Activated gamma-delta T cell treated with Interleukin-2 at 50 U/mL for 16 hours (primary cell): ENCODE data around the gene EMID1.
"Not testable (repeated sequence)": the region's sequence is repeated elsewhere in the genome, so short reads cannot be mapped to it uniquely, and the experiment has no call there.

ENCODE experiments used
- DNase-seq: peaks from one replicate; pipeline ENCODE4 v3.0.0-alpha.2; 2020

Gene EMID1

GRCh38 chr22:29231971-29232959 is 26.6 kb downstream of the EMID1 start:
- no peak for DNase-seq

- no peak for DNase-seq
Observed at GRCh38 chr22:29233277-29233877, 27.7 kb downstream of the EMID1 start.

- not testable (repeated sequence) for DNase-seq
Observed at GRCh38 chr22:29240481-29240880, 34.8 kb downstream of the EMID1 start.

- no peak for DNase-seq
Observed at GRCh38 chr22:29243874-29244446, 38.3 kb downstream of the EMID1 start.

GRCh38 chr22:29244785-29245625 is 39.3 kb downstream of the EMID1 start:
- no peak for DNase-seq

GRCh38 chr22:29245626-29246385 is 40.1 kb downstream of the EMID1 start:
- DNase-seq, result peak; percentile 57

- not testable (repeated sequence) for DNase-seq
Observed at GRCh38 chr22:29247891-29248290, 42.2 kb downstream of the EMID1 start.

- DNase-seq, result no peak
Observed at GRCh38 chr22:29251265-29251664, 45.6 kb downstream of the EMID1 start.

- no peak for DNase-seq
Observed at GRCh38 chr22:29251981-29252911, 46.5 kb downstream of the EMID1 start.

GRCh38 chr22:29253561-29254285 is 48.0 kb downstream of the EMID1 start:
- DNase-seq, result no peak

- DNase-seq, result no peak
Observed at GRCh38 chr22:29254286-29254660, 48.6 kb downstream of the EMID1 start.

GRCh38 chr22:29255064-29255621 is 49.4 kb downstream of the EMID1 start:
- DNase-seq, result no peak

GRCh38 chr22:29256606-29257325 is 51.1 kb downstream of the EMID1 start:
- DNase-seq, result no peak

GRCh38 chr22:29257751-29258181 is 52.1 kb downstream of the EMID1 start:
- no peak for DNase-seq

- DNase-seq, result no peak
Observed at GRCh38 chr22:29258407-29259252, 52.9 kb downstream of the EMID1 start.

GRCh38 chr22:29259253-29259899 is 53.7 kb downstream of the EMID1 start:
- no peak for DNase-seq

- no peak for DNase-seq
Observed at GRCh38 chr22:29260031-29260560, 54.4 kb downstream of the EMID1 start.
